ENCODE measurements around the gene SEMG1.

The SEMG1 gene

GRCh38 chr20:45189861-45190260 is 17.0 kb upstream of the SEMG1 start:
- DNase-seq (ENCODE audit: extremely low spot score): no peak
- CTCF ChIA-PET: interaction anchor here (1.2 kb wide), 1 partner anchor 55 kb away, joined by 3 read pairs; no protein-coding TSS in a partner anchor
- TF ChIP-seq SUZ12 (IDR thresholded peaks at IDR 0.05) (no peak), PKNOX1 (IDR thresholded peaks at IDR 0.05) (no peak), ZNF384 (IDR thresholded peaks at IDR 0.05) (no peak), LEF1 (IDR thresholded peaks at IDR 0.05; ENCODE audit: borderline replicate concordance) (no peak), BHLHE40 (IDR thresholded peaks at IDR 0.05; ENCODE audit: borderline replicate concordance) (no peak), HDGF (IDR thresholded peaks at IDR 0.05; ENCODE audit: borderline replicate concordance) (no peak), ARNT (IDR thresholded peaks at IDR 0.05) (no peak), FOXA1 (IDR thresholded peaks at IDR 0.05) (no peak), FOXM1 (IDR thresholded peaks at IDR 0.05; ENCODE audit: borderline replicate concordance) (no peak)
- POLR2A ChIA-PET: no interaction called here

- POLR2A ChIA-PET: no interaction called here
- no peak for DNase-seq (ENCODE audit: extremely low spot score)
Measured at GRCh38 chr20:45191926-45192325, 14.9 kb upstream of the SEMG1 start.

GRCh38 chr20:45193331-45193730 is 13.5 kb upstream of the SEMG1 start:
- TF ChIP-seq BHLHE40 (IDR thresholded peaks at IDR 0.05; ENCODE audit: borderline replicate concordance) (no peak), CTBP1 (IDR thresholded peaks at IDR 0.05; ENCODE audit: borderline replicate concordance) (no peak), ELF4 (IDR thresholded peaks at IDR 0.05) (no peak)
- POLR2A ChIA-PET: no interaction called here
- CTCF ChIA-PET: interaction anchor here (1.1 kb wide), 1 partner anchor 81 kb away, joined by 3 read pairs; no protein-coding TSS in a partner anchor
- no peak for DNase-seq (ENCODE audit: extremely low spot score)

More at GRCh38 chr20:45191926-45192325, 14.9 kb upstream of the SEMG1 start:
- CTCF ChIA-PET: interaction anchor here (0.5 kb wide), 1 partner anchor 52 kb away, joined by 3 read pairs; no protein-coding TSS in a partner anchor
- no peak for TF ChIP-seq TARDBP (IDR thresholded peaks at IDR 0.05)
- no peak for TF ChIP-seq SUZ12 (IDR thresholded peaks at IDR 0.05)
- TF ChIP-seq NFRKB (IDR thresholded peaks at IDR 0.05): no peak

- no peak for DNase-seq (ENCODE audit: extremely low spot score)
- ChIA-PET CTCF (no interaction called here), POLR2A (no interaction called here)
- TF ChIP-seq ELF4 (IDR thresholded peaks at IDR 0.05): no peak
- TF ChIP-seq NFRKB (IDR thresholded peaks at IDR 0.05): no peak
- TF ChIP-seq FOXA1 (IDR thresholded peaks at IDR 0.05): no peak
Measured at GRCh38 chr20:45209924-45210323, 3.1 kb downstream of the SEMG1 start.

- DNase-seq (ENCODE audit: extremely low spot score): no peak
- ChIA-PET CTCF (interaction anchor here (0.8 kb wide), 1 partner anchor 12 kb away, joined by 6 read pairs; no protein-coding TSS in a partner anchor), POLR2A (no interaction called here)
- TF ChIP-seq CTBP1 (IDR thresholded peaks at IDR 0.05; ENCODE audit: borderline replicate concordance): no peak
- TF ChIP-seq FOXK2 (IDR thresholded peaks at IDR 0.05): no peak
- TF ChIP-seq SUZ12 (IDR thresholded peaks at IDR 0.05): no peak
- TF ChIP-seq BHLHE40 (IDR thresholded peaks at IDR 0.05; ENCODE audit: borderline replicate concordance): no peak
- no peak for TF ChIP-seq PKNOX1 (IDR thresholded peaks at IDR 0.05)
- TF ChIP-seq ZNF384 (IDR thresholded peaks at IDR 0.05): no peak
- no peak for TF ChIP-seq FOXA1 (IDR thresholded peaks at IDR 0.05)
- no peak for TF ChIP-seq L3MBTL2 (conservative IDR thresholded peaks at IDR 0.05)
- no peak for TF ChIP-seq NFRKB (IDR thresholded peaks at IDR 0.05)
- TF ChIP-seq FOXM1 (IDR thresholded peaks at IDR 0.05; ENCODE audit: borderline replicate concordance): no peak
- no peak for TF ChIP-seq TARDBP (IDR thresholded peaks at IDR 0.05)
Measured at GRCh38 chr20:45211569-45212474, 5.0 kb downstream of the SEMG1 start.

GRCh38 chr20:45212836-45213235 is 6.0 kb downstream of the SEMG1 start:
- TF ChIP-seq FOXK2 (IDR thresholded peaks at IDR 0.05): no peak
- no peak for TF ChIP-seq BHLHE40 (IDR thresholded peaks at IDR 0.05; ENCODE audit: borderline replicate concordance)
- TF ChIP-seq ARNT (IDR thresholded peaks at IDR 0.05): no peak
- TF ChIP-seq PKNOX1 (IDR thresholded peaks at IDR 0.05): no peak
- no peak for TF ChIP-seq SUZ12 (IDR thresholded peaks at IDR 0.05)
- no peak for TF ChIP-seq TARDBP (IDR thresholded peaks at IDR 0.05)
- no peak for TF ChIP-seq CTBP1 (IDR thresholded peaks at IDR 0.05; ENCODE audit: borderline replicate concordance)
- TF ChIP-seq LEF1 (IDR thresholded peaks at IDR 0.05; ENCODE audit: borderline replicate concordance): no peak
- no peak for TF ChIP-seq ZNF384 (IDR thresholded peaks at IDR 0.05)
- TF ChIP-seq L3MBTL2 (conservative IDR thresholded peaks at IDR 0.05): no peak
- ChIA-PET POLR2A (no interaction called here), CTCF (no interaction called here)
- DNase-seq (ENCODE audit: extremely low spot score): no peak

- ChIA-PET POLR2A (no interaction called here), CTCF (no interaction called here)
- TF ChIP-seq FOXA1 (IDR thresholded peaks at IDR 0.05): no peak
- TF ChIP-seq NFRKB (IDR thresholded peaks at IDR 0.05): no peak
- no peak for TF ChIP-seq FOXK2 (IDR thresholded peaks at IDR 0.05)
- no peak for TF ChIP-seq BHLHE40 (IDR thresholded peaks at IDR 0.05; ENCODE audit: borderline replicate concordance)
- no peak for TF ChIP-seq L3MBTL2 (conservative IDR thresholded peaks at IDR 0.05)
- TF ChIP-seq HDGF (IDR thresholded peaks at IDR 0.05; ENCODE audit: borderline replicate concordance): no peak
- DNase-seq (ENCODE audit: extremely low spot score): no peak
Measured at GRCh38 chr20:45218124-45218523, 11.3 kb downstream of the SEMG1 start.

Measured in HEK293T (cell line).